Stimulated activated CD8-positive, alpha-beta memory T cell treated with anti-CD3 and anti-CD28 coated beads, Interleukin-4, amount 100 ng/mL, for 48 hours (primary cell): ENCODE results near the gene UBA3.

Experiments used
- DNase-seq: peaks from one replicate; pipeline ENCODE4 v3.0.0-alpha.2; 2020

The UBA3 gene

DNA sequence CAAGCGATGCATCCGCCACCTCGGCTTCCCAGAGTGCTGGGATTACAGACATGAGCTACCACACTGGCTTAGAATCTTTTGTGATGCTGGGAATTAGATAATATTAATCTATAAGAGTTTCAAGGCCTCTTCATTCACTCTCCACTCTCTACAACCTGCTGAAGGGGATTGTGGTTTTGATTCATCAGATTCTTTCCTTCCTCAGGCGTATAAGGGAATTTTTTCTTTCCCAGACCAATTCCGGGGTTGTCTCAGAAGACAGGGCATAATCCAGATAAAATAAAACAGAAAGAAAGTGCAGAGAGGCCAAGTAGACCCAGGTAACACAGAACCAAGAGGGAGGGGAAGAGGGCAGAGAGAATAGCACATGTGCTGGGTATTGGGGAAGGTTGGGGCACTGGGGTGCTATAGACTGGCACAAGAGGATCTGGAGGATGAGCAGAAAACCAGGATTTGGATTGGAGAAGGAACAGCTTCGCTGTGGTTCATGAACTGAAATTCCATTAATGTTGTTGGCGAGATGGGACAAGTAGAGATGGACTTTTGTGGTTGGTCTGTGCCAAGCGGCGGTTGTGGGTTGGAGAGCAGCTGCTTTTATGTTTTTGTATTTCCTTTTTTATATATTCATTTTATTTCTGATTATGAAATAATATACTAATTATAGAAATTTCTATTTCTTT, 17.4 kb upstream of the UBA3 start:
- no peak for DNase-seq

DNA sequence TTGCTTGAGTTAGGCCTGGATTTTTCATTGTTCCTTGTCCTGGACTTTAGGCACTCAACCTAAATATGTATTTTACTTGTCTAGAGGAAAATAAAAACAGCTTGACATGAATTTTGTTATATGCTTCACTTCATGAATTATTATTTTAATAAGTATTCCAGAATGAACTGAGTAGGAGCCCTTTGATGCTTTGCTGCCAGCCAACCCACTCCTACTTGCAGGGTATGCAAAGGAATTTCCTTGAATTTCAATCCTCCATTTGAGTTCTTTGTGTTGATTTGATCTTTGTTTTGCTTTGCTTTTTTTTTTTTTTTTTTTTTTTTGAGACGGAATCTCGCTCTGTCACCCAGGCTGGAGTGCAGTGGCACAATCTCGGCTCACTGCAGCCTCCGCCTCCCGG, 16.1 kb upstream of the UBA3 start:
- DNase-seq = no peak

DNA sequence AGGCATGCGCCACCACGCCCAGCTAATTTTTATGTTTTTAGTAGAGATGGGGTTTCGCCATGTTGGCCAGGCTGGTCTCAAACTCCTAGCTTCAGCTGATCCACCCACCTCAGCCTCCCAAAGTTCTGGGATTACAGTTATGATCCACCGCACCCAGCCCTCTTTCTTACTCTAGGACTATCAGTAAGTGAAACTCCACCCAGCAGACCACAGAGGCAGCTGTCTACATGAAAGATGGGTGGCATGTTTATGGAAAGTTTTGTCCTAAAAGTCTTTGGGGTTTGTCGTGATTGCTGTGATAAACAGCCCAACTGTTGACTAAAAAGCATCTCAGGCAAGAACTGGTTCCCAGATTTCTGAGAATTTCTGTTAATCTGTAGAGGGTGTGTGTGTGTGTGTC, 15.5 kb upstream of the UBA3 start:
- DNase-seq = peak; percentile 57

DNA sequence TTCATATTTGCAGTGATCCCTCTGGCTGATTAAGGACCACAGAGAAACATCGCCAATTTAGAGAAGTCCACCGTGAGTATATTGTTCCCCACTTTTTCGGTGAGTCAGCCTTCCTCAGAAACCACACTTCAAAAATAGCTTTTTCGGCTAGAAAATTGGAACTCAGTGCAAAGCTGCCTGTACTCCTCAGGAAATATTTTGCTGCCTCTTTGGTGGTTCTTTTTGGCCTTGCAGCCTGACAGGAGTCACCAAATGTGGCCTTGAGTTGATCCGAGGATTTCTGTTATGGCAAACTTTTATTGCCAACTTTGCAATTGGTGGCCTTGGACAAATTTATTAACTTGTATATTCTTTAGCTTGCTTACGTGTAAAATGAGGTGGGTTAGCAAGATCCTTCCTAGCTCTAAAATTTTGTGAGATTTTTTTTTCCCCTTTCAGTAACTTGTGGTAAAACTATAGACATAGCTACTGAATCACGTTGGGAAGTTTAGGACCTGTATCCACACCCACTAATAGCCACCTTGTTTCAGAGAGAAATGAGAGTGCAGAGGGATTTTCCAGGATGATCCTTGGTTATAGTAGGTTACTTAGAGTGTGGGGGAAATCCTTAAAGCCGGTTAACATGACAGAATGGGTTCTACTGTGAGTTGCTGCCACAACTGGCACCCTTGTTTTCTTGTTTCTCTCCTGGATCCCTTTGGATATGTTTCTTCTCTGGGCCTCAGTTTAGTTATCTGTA, 14.5 kb upstream of the UBA3 start:
- peak; percentile 42 for DNase-seq

DNA sequence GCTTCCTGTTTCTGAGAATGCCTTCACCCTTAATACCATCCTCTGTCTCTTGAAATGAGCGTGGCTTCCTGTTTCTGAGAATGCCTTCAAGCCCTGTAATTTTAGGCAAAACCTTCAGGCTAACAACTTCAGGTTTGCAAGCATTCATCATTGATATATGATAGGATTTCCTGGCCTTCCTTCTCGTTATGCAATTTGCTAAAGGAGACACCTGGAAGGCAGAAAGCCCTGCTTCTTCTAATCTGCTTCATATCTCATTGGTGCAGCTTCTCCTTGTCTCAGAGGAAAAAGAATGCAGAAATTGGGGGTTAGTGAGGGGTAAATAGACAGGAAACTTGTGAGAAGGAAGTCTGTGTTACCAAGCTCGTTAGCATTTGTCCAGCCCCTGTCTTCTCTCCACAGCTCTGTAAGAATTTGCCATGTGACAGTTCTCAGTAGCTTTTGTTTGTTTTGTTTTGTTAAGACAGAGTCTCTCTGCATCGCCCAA, 11.9 kb upstream of the UBA3 start:
- no peak for DNase-seq

DNA sequence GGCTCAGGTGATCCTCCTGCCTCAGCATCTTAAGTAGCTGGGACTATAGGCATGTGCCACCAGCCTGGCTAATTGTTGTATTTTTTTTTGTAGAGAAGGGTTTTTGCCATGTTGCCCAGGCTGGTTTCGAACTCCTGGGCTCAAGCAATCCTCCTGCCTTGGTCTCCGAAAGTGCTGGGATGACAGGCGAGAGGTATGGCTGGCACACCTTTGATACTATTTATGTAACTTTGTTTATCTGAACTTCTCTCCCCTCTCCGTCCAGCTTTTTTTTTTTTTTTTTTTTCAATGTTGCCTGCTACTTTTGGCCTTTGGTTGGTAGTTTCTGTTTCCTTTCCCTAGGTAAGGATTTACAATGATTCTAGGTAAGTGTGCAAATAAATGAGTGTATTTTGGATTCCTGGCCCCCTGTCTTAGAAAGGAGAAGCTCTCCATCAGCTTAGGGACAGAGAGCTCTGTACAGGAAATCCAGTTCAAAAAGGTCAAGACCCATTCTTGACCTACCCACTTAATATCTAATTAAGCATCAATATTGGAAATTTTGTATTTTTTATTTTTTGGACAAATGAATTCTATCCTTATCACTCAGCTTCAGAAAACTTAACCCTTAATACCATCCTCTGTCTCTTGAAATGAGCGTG, 11.3 kb upstream of the UBA3 start:
- DNase-seq = no peak

DNA sequence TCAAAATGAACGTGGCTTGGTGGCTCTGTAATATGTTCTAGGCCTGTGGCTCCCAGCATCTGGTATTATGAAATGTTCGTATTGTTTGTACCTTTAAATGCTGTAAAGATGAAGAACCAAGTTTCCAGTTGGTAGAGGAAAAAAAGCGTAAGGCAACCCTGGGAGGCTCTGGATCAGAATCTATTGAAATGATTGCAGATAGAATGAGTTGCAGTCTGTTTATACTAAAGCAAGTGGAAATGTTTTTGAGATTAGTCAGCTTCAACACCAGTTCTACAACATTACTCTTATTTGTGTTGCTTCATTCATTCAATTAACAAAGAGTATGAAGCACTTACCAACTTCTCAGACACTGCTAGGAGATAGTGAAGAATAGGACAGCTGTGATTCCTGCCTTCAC, 9.9 kb upstream of the UBA3 start:
- no peak for DNase-seq

DNA sequence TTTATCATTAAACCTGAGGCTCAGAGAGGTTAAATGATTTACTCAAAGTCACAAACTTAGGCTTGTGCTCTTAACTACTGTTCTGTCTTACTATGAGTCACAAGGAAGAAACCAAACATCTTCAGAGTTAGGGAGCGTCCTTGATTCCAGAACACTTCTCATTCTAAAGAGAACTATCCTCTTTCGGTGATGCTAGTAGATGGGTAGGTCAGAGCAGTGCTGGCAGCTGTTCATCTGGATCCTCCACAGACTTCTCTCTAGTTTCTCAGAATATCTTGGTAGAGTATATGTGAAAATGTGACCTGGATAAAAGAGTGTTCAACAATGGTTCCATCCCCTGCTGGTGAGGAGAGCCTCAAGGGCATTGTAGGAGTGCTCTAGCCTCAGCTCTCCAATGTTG, 7.9 kb upstream of the UBA3 start:
- no peak for DNase-seq

DNA sequence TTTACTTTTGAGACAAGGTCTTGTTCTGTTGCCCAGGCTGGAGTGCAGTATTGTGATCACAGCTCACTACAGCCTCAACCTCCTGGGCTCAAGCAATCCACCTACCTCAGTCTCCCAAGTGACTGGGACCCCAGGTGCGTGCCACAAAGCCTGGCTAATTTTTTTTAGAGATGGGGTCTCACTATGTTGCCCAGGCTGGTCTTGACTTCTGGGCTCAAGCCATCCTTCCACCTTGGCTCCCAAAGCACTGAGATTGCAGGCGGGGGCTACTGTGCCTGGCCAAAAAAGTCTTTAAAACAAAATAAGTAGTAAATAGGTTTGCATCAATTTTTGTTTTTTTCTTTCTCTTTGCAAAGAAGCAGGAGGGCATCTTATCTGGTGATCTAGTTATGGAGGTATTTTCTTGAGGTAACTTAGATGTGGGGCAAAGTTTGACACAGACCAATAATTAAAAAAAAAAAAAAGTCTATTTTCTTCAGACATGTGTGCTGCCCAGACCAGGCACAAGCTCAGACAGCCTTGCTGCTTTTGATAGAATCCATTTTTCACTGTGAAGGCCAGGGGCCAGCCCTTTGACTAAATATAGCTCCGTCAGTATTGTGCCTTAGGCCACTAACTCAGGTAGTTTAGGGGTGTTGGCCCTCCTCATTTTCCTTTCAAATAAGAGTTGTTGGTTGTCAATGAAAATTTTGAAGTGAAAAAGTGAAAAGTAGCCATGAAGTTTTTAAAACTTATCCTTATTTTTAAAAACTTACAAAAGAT, 7.0 kb upstream of the UBA3 start:
- DNase-seq = no peak

DNA sequence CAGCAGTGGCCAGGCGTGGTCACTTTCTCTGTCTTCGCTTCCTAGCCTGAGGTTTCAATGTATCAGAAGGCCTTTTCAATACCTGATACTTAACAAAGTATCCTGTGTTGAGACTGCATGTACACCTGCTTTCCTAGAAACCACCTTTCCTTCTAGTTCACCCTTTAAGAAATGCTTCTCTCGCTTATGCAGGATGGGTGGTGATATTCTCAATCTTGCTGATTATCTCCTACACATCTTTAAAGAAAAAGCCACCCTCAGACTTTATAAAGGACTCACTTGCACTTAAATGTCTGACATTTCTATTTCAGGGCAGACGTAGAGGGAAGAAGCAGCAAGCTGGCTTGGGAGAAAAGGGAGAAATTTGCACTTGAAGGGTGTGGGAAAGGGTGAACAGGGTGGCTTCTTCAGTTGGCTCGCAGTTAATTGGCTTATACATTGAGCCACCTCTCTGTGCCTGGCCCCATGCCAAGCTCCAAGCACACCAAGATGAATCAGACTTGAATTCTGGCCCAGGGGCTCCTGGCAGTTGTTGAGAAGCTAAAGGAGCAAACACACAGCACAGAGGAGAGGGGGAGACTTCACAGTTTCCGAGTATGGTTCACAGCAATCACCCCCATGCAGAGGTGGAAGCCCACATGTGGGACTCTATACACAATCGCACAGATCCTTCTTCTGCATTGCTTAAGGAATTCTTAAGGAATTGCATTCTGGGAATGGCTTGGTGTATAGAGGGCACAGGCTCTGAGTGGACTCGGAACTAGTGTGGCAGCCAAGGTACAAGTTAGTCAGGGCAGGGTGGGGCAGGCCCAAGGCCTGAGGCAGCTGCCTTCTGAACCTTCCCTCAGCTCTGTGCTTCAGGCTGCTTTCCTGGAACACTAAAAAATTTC, 5.9 kb upstream of the UBA3 start:
- DNase-seq = peak; percentile 88

DNA sequence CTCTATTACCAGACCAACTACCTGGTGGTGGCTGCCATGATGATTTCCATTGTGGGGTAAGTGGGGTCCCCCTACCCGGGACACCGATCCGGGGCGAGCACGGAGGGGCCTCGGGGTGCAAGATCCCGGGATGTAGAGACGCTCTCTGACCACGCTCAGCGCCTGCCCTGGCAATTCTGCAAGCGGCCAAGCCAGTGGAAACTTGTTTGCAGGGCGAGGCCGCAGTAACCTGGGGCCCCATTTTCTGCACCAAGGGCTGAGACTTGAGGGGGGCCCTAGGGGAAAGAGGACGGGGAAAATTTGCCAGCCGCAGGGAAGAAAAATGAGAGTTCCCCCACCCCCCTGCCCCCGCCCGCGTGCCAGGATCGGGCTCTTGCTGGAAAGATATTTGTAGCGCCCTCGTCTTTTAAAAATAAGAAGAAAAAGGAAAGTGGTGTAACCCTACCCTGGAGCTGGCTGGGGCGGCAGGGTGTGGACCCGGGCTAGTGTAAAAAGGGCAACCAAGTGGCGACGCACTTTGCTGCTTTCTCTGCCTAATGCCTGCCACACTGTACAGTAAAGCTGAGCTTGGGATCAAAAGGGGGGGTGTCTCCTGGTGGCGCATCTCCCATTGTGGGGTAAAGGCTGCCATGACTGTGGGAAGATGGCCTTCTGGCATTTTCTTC, 5.1 kb upstream of the UBA3 start:
- peak; percentile 49 for DNase-seq

DNA sequence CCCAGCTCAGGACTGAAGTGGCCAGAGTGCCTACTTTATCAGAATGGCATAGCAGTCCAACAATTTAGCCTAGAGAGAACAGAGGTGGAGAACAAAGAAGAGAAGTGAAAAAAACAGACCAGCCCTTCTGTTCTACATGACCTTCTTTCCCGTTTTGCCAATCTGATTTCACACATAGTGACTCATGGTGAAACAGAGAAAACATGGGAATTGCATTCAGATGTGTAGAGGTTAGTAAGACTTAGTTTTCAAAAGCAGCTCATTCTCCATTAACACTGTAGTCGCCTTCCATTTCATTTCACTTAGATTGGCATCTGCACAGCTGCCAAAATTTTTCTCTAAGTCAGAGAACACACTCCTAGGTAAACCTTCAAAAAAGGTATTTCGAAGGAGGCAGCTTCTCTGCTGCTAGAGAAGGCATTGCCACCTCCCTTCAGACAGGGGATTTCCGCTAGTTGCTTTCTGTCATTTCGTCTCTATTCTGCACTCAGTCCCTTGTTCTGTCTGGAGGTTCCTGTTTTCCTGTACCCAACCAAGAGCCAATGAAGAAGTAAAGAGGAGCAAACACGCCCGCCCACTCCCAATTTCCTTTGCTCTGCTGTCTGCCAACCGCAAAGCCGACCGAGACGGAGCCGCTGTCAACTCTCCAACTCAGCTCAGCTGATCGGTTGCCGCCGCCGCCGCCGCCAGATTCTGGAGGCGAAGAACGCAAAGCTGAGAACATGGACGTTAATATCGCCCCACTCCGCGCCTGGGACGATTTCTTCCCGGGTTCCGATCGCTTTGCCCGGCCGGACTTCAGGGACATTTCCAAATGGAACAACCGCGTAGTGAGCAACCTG, 4.4 kb upstream of the UBA3 start, which contains the start of gene ARL6IP5:
Gene ARL6IP5, plus strand, starts transcription at position 612 of the 842 bp plus-strand sequence. Its CDS starts 111 bp downstream, at position 723.
- peak; percentile 93 for DNase-seq

DNA sequence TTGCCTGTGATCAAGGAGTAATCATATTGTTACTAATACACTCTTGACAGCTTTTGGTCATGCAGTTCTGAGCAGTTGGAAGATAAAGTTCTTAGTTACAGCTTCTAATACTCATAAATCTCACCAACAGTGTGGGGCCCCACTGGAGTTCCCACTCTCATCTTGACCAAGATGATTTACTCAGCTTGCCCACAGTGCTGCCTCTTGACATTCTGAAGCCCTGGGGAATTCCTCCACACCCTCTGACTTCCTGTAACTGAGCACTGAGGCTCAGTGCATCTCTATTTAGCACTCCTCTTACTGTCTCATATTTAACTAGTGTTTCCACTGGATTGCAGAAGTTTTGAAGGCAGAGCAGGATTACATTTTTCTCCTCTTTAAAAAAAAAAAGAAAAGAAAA, 2.6 kb upstream of the UBA3 start:
- DNase-seq = peak; percentile 81

DNA sequence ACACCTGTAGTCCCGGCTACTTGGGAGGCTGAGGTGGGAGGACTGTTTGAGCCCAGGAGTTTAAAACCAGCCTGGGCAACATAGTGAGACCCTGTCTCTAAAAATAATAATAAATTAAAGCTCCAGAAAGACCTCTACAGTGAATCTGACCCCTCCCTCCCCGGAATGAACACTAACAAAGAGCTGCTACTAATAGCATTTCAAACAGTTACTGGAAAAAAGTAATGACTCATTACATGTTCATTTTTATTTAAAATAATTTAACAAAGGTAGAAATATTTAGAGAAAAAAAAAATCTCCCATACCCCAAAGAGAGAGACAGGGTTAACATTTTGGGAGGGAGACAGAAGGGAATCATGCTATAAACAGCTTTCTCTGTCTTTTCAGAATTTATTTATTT, 2.2 kb upstream of the UBA3 start:
- no peak for DNase-seq

DNA sequence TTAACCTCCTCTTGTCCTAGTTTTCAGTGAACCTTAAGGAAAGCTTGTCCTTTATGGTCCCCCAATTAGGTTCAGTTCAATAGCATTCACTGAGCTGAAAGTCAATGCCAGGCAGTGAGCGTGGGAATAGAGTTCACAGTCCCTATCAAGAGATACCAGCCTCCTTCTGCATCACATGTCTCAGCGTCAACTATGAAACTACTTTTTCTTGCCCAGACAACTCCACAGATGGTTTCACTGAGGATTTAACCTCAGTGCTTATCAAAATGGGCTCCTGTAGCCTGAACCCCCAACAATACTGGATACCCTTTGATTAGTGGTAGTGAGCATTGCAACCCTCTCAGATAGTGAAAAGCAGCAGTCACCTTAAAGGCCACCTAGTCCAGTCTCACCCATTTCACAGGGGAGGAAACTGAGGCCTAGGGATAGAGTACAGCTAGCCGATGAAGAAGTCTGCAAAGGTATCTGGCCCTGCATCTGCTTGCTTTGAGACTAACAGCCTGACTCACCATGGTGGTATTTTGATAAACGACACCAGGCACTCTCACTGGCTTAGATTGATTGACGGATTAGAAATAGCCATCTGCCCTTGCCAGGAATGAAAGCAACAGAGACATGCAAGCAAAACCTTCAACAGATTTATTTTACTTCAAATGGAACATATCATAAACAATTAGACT, 1.6 kb upstream of the UBA3 start:
- DNase-seq = peak; percentile 43

DNA sequence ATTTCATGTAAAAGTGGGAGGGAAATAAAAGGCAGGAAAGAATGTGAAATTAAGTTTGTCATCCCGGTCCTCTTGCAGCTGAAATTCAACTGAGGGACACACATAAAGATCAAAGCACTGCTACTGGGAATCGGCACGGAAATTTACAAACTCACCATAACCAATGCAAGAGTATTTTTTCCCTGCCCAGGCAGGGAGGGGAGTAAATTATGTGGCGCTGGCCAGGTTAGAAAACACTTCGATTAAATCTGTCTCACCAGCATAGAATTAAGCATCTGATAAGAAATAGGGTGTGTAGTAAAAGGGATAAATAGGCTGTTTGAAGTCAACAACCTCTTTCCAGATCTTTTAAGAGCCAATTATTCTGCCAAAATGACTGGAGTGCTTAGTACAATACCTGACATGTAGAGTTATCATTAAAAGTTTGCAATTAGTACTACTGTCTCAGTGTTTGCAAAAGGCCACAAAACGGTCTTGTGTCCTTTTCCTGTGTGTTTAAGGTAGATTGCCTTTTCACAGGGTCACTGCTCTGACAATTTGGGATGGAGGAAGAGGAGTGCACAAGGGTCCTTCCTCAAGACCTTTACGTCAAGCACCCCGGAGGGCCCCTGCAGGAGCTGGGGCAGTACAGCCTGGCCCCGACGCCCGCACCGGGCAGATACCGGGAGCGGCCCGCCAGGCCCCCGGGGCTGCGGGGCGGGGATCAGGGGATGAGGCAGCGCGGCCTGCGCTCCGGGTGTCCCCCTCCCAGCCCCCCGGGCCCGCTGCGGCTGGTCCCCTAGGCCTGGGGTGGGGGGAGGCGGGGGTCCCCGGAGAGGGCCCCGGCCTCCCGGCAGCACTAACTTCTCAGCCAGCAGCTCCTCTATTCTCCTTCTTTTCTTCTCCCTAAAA, 651 bp downstream of the UBA3 start:
- DNase-seq = no peak

DNA sequence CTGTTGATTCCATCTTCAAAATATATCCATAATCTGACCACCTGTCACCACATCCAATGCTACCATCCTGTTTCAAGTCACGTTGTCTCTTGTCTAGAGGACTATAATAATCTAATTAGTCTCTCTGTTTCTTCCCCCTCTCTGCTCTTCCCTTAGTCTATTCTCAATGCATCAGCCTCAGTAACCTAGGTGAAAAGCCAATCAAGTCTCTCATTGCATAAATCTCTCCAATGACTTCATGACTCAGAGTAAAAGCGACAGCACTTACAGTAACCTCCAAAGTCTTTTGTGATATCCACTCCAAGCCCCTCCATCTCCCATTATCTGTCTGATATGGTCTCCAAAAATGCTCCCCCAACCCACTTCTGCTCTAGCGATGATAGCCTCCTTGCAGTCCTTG, 7.2 kb downstream of the UBA3 start:
- no peak for DNase-seq

DNA sequence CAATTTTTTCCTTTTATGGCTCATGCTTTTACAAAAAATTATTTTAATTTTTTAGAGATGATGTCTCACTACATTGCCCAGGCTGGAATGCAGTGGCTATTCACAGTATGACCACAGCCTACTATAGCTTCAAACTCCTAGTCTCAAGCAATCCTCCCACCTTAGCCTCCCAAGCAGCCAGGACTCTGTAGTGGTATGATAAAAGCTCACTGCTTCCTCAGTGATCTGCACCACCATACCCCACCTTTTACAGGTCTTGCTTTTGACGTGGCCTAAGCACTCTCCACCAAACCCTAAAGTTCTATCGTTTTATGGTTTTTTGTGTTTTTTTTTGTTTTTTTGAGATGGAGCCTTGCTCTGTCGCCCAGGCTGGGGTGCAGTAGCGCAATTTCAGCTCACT, 14.0 kb downstream of the UBA3 start:
- no peak for DNase-seq
